Fibroblast of the aortic adventitia (primary cell): ENCODE measurements around the gene KIF25. TPM values are rescaled to one million over a fixed set of nuclear protein-coding genes. Genes with fewer than 3 reads are reported as not detected.
"Not testable (repeated sequence)": the region's sequence is repeated elsewhere in the genome, so short reads cannot be mapped to it uniquely, and the experiment has no call there.

ENCODE experiments used
- DNase-seq: peaks from one replicate; pipeline ENCODE4 v3.0.0-alpha.2; 2010; ENCODE audit warnings: low read depth
- H3K4me3 ChIP-seq: 2 replicates; pipeline ENCODE4 v1.5.1; 2011; ENCODE audit warnings: low read depth, mild to moderate bottlenecking, control low read depth, low read length, moderate library complexity
- CTCF ChIP-seq: IDR thresholded peaks from 2 replicates; pipeline ENCODE4 v1.5.1; 2011; ENCODE audit warnings: mild to moderate bottlenecking, low read length, control low read depth, inconsistent platforms; ENCODE audit not compliant: insufficient read depth
- total RNA-seq: library from RNA; depleted of rRNA; stranded (reverse); fragments of >200 nt; gene quantifications from 2 replicates; pipeline ENCODE4 v1.2.3, GENCODE V29; 2012; ENCODE audit warnings: low replicate concordance

KIF25 gene
- total RNA-seq, 1 donor = not detected

- no peak for DNase-seq
- no peak overlapping the region for H3K4me3 ChIP-seq
- no peak for TF ChIP-seq CTCF
Measured at GRCh38 chr6:168075216-168075615, 77.7 kb downstream of the KIF25 start.

- TF ChIP-seq CTCF = no peak
- no peak overlapping the region for H3K4me3 ChIP-seq
- no peak for DNase-seq
Measured at GRCh38 chr6:168075787-168076202, 78.3 kb downstream of the KIF25 start.

DNA sequence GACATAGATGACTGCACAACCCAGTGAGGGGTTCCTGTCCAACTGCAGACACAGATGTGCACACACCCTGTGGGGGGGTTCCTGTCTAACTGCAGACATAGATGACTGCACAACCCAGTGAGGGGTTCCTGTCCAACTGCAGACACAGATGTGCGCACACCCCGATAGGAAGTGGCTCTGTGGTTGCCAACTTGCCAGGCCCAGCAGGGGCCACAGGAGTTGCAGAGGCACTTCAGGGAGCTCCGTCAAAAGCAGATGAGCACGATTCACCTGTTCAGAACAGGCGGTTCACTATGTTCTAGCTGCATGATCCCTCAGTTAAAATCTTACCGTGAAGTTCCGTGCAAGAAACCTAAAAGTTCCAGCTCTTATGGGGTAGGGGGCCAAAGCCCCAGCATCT lies 79.9 kb downstream of the KIF25 start:
- H3K4me3 ChIP-seq, DNase-seq: not testable (repeated sequence)

- TF ChIP-seq CTCF = no peak
- no peak for DNase-seq
- H3K4me3 ChIP-seq = no peak overlapping the region
Measured at GRCh38 chr6:168078175-168078942, 80.9 kb downstream of the KIF25 start.

GRCh38 chr6:168078943-168079405 lies 81.5 kb downstream of the KIF25 start, which contains the start of gene FRMD1:
FRMD1 (minus strand) TSS chr6:168079212; CDS start chr6:168079094, 118 bp downstream.
- no peak for TF ChIP-seq CTCF
- no peak for DNase-seq
- H3K4me3 ChIP-seq = no peak within 1 kb of the TSS

DNA sequence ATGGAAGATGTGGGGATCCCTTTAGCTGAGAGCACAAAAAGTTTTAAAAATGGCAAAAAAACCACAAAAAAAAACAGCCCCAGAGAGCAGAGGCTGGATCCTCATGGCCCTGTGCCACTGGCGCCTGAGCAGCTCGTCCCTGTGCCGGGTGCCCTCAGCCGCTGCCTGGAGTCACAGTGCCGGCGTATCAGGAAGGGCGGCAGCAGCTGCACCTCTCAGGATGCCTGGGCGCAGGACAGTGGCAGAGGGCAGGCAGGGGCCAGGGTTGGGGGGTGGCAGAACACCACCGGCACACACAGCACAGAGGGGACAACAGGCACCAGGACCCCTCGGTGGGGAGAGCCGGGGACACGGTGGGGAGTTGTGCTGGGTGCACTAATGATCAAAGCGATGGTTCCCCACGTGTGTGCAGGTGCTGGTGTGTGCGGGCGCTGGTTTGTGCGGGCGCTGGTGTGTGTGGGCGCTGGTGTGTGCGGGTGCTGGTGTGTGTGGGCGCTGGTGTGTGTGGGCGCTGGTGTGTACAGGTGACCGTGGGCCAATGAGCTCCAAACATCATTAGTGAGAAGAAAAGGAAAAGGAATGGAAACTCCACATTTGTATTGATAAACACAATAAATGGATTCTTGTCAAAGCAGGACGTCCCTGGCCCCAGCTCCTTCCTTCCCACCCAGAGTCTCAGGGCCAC lies 83.1 kb downstream of the KIF25 start:
- no peak for TF ChIP-seq CTCF
- DNase-seq = no peak

DNA sequence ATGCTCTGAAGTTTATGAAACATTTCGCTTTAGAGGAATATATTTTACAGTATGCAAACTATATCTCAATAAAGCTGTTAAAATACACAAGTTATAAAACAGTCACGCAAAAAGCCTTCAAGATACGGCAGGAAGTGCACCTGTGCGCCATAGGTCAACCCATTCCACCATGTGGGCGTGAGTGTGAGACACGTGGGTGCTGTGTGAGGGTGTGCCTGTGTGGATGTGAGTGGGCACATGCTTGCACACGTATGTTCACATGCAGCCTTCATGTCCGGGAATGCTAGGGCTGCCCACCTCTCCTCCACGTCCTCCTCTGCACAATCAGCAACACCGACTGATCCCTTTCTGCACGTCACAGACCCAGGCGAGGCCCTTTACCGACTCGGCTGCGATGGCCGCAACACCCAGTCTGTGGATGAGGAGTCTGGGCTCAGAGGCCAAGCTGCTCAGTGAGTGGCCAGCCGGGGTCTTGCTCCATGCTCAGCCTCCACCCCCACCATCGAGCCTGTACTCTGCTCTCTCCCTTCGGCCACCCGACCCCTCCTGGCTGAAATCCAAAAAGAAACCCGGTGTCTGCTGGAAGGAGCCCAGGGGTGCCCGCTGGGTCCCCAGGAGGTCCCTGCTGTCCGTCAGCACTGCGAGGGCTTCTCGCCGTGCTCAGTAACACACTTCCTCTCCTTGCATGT lies 84.5 kb downstream of the KIF25 start:
- H3K4me3 ChIP-seq = no peak overlapping the region
- no peak for TF ChIP-seq CTCF
- DNase-seq = no peak

More for the DNA sequence above, 83.1 kb downstream of the KIF25 start:
- H3K4me3 ChIP-seq = no peak overlapping the region
